ENCODE measurements around the gene GGACT.
"Not testable (repeated sequence)": the region's sequence is repeated elsewhere in the genome, so short reads cannot be mapped to it uniquely, and the experiment has no call there.

GGACT gene

GRCh38 chr13:100588331-100589177 is at the start of gene GGACT:
Gene GGACT (minus strand): TSS chr13:100588789. CDS start chr13:100532591, 56,198 bp downstream.
- peak; percentile 85 for DNase-seq (ENCODE audit: low spot score)

- DNase-seq (ENCODE audit: low spot score): no peak
Measured at GRCh38 chr13:100637796-100638195, 49.2 kb upstream of the GGACT start.

- DNase-seq (ENCODE audit: low spot score): no peak
Measured at GRCh38 chr13:100637380-100637779, 48.8 kb upstream of the GGACT start.

DNA sequence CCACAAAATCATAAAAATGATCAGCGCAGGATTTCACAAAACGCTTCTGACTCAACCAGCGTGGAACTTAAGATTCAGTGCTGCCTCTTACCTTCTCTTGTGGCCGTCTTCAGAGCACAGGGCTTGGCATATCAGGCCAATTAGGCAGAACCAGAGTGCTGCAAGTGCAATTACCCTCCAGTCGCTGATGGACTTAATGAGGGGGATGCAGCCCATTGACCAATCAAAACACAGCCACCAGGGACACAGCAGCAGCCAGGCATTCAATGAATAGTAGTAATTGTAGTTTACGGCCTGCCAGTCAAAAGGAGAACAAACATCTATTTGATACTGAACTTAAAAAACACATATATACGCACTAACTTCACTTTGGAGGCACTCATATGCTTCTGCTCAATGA is 47.9 kb upstream of the GGACT start:
- no peak for DNase-seq (ENCODE audit: low spot score)

GRCh38 chr13:100636004-100636403 is 47.4 kb upstream of the GGACT start:
- DNase-seq (ENCODE audit: low spot score): no peak

DNA sequence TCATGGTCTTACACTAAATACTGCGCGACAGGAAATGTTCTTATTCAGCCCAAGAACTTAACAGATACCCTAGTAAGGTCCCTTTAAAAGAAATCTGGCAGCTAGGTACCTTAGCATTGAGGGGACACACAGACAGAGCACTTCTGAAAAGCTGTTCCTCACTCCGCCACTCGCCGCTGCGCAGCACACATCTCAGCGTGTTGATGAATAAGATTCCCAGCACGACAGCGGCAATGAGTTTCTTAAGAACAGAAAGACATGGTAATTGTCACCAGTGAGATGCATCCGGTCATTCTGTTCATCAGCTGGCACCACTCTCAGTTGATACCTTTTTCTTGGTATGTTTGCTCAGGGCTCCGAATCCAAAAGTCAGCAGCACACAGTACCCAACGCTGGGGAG is 46.1 kb upstream of the GGACT start:
- no peak for DNase-seq (ENCODE audit: low spot score)

DNA sequence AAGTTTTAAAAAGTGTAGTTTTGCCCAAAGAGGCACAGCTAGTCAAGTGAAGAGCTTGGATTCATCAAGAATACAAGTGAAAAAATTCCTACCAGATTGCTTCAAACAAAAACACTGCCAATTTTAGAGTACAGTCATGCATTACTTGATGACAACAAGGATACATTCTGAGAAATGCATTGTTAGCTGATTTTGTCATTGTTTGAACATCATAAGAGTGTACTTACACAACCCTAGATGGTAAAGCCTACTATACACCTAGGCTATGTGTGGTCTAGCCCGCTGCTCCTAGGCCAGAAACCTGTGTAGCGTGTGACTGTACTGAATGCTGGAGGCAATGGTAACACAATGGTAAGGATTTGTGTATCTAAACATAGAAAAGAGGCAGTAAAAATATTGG is 44.9 kb upstream of the GGACT start:
- DNase-seq (ENCODE audit: low spot score): no peak

DNA sequence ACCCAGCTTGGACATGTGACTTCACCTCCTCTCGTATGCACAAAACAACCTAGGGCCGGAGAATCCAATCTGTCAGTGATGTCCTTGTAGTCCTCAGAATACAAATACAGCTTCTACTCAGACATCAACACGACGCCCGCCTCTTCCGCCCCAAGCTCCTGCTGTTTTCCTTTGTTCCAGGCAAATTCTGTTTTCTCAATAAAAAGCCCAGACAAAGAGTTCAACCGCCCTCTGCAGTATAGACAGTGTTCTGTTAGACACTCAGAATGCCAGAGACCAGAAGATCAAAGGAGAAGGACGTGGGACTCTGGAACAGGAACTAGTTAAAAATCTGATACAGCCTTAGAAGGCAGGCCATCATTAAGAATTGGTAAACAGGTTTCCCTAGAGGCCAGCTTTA is 42.0 kb upstream of the GGACT start:
- no peak for DNase-seq (ENCODE audit: low spot score)

GRCh38 chr13:100627120-100627519 is 38.5 kb upstream of the GGACT start:
- DNase-seq (ENCODE audit: low spot score): no peak

DNA sequence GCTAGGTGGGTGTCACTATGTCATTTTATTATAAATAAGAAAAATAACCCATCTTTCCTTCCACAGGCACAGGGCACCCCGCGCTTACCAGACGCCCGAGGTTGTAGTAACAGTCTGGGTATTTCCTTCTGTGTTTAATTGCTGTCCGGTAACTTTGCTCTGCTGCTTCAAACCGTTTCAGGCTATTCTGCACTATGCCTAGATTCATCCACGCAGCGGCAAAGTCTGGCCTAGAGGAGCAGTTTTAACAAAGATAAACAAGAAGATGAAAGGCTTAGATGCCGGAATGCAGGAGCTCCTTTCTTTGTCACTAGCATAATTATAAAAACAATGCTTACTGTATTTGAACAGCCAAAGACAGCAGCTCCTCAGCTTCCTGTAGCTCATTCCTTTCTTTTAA is 36.9 kb upstream of the GGACT start:
- no peak for DNase-seq (ENCODE audit: low spot score)

- DNase-seq (ENCODE audit: low spot score): no peak
Measured at GRCh38 chr13:100620792-100621191, 32.2 kb upstream of the GGACT start.

GRCh38 chr13:100619940-100620339 is 31.4 kb upstream of the GGACT start:
- no peak for DNase-seq (ENCODE audit: low spot score)

DNA sequence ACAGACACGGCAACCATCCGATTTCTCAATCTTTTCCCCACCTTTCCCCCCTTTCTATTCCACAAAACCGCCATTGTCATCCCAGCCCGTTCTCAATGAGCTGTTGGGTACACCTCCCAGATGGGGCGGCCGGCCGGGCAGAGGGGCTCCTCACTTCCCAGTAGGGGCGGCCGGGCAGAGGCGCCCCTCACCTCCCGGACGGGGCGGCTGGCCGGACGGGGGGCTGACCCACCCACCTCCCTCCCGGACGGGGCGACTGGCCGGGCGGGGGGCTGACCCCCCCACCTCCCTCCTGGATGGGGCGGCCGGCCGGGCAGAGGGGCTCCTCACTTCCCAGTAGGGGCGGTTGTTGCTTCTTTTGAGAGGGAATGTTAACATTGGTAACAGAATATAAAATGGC is 30.3 kb upstream of the GGACT start:
- not testable (repeated sequence) for DNase-seq (ENCODE audit: low spot score)

DNA sequence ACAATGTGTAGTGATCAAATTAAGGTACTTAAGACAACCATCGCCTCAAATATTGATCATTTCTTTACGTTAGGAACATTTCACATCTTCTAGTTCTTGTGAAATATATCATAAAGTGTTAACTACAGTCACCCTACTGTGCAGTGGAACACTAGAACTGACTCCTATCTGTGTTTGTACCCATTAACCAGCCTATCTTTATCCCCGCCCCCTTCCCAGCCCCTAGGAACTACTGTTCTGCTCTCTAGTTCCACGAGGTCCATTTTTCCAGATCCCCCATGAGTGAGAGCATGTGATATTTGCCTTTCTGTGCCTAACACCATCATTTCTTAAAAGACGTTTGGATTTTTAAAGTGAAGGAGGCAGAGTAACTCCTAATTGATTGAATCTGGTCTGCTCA is 24.4 kb upstream of the GGACT start:
- DNase-seq (ENCODE audit: low spot score): no peak

DNA sequence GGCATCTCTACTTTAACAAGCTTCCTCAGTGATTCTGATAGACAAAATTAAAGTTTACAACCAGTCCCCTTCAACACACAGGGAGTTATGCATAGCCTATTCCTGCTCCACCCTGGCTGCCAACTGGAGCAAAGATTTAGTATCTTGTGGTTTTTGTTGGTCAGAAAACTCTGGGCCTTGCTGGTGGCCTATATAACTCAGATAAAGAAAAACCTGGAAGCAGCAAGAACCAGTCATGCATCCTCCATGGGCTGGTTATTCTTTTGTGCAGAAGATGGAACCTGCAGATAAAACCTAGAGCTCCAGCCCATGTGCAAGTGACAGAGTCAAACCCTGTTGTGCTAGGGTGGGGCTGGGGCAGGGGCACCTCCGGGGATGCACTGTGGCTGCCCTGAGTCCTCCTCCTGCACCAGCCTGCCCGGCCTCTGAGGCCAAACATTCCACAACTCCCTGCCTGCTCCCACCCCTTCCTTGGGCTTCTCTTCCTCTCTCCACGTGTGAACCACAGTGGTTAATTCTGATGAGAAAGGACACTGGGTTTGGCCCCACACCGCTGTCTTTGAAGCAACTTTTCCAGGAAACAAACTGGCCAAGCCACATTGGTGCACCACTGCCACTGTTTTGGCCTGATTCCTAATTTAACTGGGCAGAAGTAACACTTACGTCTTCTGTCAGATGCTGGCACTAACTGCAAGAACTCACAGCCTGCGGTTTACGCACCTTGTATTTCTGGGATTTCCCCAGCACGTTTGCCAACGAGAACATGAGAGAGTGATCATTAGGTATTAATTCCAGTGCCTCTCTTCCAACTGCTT is 23.3 kb upstream of the GGACT start:
- DNase-seq (ENCODE audit: low spot score): no peak

GRCh38 chr13:100610391-100611347 is 22.1 kb upstream of the GGACT start:
- DNase-seq (ENCODE audit: low spot score): no peak

DNA sequence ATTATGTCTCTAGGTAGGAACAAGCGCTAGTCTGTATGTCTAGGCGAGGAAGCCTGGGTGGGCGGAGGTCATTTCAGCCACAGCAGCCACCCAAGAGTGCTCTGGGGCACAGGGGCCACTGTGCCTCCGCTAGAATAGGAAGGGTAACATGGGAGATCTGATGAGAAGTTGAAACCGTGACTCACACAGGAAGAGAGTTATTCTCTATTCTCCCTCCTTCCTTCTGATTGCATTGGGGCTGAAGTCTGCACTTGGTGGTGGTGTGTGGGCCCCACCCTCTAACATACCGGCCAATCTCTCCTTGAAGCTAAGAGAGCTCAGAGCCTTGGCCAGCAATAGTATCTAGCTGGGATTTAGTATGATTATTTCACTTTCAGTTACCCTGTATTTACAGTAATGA is 20.3 kb upstream of the GGACT start:
- DNase-seq (ENCODE audit: low spot score): no peak

DNA sequence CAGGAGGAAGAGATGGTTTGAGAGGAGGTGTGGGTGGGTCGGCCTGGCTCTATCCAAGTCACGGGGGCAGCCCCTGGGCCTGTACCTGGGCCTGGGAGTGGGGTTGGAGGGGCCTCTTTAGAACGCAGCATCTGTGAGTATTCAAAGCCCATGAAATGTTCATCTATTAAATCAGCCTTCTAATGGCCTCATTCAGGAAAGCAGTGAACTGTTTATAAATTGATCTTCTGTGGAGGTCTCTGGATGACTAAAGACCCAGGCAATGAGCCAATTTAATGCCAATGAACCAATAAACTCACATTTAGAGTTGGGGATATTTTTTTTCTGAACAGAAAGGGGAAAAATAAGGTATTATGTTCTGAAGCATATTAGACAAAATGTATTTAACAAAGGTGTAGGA is 19.9 kb upstream of the GGACT start:
- no peak for DNase-seq (ENCODE audit: low spot score)

DNA sequence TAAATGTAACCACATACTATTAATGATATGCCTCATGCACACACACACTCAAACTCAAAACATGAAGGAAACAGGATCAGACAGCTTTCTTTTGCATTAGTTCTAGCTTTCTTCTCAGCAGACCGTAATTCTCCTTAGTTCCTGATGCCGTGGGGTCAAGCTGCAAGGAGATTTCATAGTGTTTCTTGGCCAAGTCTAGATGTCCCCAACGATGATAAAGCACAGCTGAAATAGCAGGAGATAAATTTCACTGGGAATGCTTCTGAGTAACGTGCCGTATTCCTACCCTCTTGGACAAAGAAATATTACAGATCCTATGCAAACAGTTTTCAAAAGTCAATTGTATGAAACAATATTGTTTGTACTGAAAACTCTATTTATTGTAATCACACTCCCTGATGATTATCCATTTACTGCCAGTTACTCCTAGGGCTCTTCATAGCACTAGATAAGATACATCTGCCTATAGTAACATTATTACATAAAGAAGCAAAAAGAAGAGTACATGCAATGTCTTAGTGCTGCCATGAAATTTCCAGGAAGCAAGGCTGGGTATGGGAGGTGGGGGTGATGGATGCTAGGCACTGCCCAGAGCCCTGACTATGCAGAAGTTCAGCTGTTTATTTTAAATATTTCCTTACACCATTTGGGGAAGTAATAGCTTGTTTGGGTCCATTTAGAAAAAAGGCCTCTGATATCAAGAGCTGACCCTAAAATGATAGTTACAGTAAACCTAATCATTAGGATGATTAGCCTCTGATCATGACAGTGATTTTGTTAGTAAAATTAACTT is 16.5 kb upstream of the GGACT start:
- no peak for DNase-seq (ENCODE audit: low spot score)

- no peak for DNase-seq (ENCODE audit: low spot score)
Measured at GRCh38 chr13:100602493-100603111, 14.0 kb upstream of the GGACT start.

- DNase-seq (ENCODE audit: low spot score): no peak
Measured at GRCh38 chr13:100601716-100602115, 13.1 kb upstream of the GGACT start.

Data from left forelimb (tissue), 1 donor.